Upper lobe of left lung (tissue), 6 donors: ENCODE results near the gene SETDB1. TPM values are rescaled to one million over a fixed set of nuclear protein-coding genes. Genes with fewer than 3 reads are reported as not detected.
"Not testable (repeated sequence)": the region's sequence is repeated elsewhere in the genome, so short reads cannot be mapped to it uniquely, and the experiment has no call there.

Source experiments
- ATAC-seq, 2 donors: fragments of 200-7000 bp; cut with Tn5 transposase; one replicate each; pipeline ENCODE4 v1.9.1; 2022; ENCODE audit warnings: mild to moderate bottlenecking in 2 of 2, moderate library complexity in 2 of 2; ENCODE audit not compliant: low FRiP score in 2 of 2
- DNase-seq, 2 donors: peaks; one replicate each; pipeline ENCODE4 v3.0.0-alpha.2; 2019 to 2020
- H3K27ac ChIP-seq, 4 donors: fragments of 200-600 bp; sonication (generic); one replicate each; pipeline ENCODE4 v1.5.1; 2016 to 2019
- H3K27me3 ChIP-seq, 4 donors: fragments of 200-600 bp; sonication (generic); one replicate each; pipeline ENCODE4 v1.5.1; 2017 to 2019
- H3K36me3 ChIP-seq, 4 donors: fragments of 200-600 bp; sonication (generic); one replicate each; pipeline ENCODE4 v1.5.1; 2016 to 2019
- H3K4me1 ChIP-seq, 4 donors: fragments of 200-600 bp; sonication (generic); one replicate each; pipeline ENCODE4 v1.5.1; 2018 to 2019
- H3K4me3 ChIP-seq, 4 donors: fragments of 200-600 bp; sonication (generic); one replicate each; pipeline ENCODE4 v1.5.1; 2017 to 2019; ENCODE audit warnings: mild to moderate bottlenecking in 2 of 4, moderate library complexity in 1 of 4
- H3K9me3 ChIP-seq, 4 donors: fragments of 200-600 bp; sonication (generic); one replicate each; pipeline ENCODE4 v1.5.1; 2018 to 2019
- EP300 ChIP-seq, 4 donors: sonication (generic); formaldehyde crosslinking; IDR thresholded peaks; one replicate each; pipeline ENCODE4 v1.5.1; 2017; ENCODE audit warnings: antibody characterized with exemption in 4 of 4, control low read depth in 2 of 4
- POLR2A ChIP-seq, 4 donors: fragments of 450-650 bp; IDR thresholded peaks; one replicate each; pipeline ENCODE4 v1.5.1; 2016 to 2017; ENCODE audit warnings: antibody characterized with exemption in 4 of 4, mild to moderate bottlenecking in 2 of 4
- POLR2AphosphoS5 ChIP-seq, 2 donors: sonication (generic); formaldehyde crosslinking; IDR thresholded peaks; one replicate each; pipeline ENCODE4 v1.5.1; 2017; ENCODE audit warnings: antibody characterized with exemption in 2 of 2
- WGBS, 2 donors: methylation state at CpG; one replicate each; pipeline ENCODE4 v1.1.5; 2017 to 2018; 5-methylcytosine and 5-hydroxymethylcytosine counted together
- total RNA-seq, 6 donors: library from RNA; depleted of rRNA in 4 of 6; stranded (reverse); fragments of >200 nt in 4 of 6; gene quantifications; one replicate each; pipeline versions ENCODE4 v1.1.0 to v1.2.1, GENCODE V29; 2016 to 2021
- TF ChIP-seq, protein P1 (sequence below), 6 experiments: fragments of 450-650 bp in 4 of 6; fragments of 200-600 bp in 2 of 6; sonication (generic) in 2 of 6; IDR thresholded peaks; one replicate each; pipeline ENCODE4 v1.5.1; 2016 to 2019; ENCODE audit warnings: antibody characterized with exemption in 6 of 6
- donor health status: DM: no; HTN: no; CAD: no; lungs with moderate emphysema.
- donor health status: DM: no; HTN: yes; CAD: no; lungs with severe emphysema.

The SETDB1 gene
- total RNA-seq, 6 donors from 2014 or later = 26.8 to 88.0 (median 40.3) TPM

DNA sequence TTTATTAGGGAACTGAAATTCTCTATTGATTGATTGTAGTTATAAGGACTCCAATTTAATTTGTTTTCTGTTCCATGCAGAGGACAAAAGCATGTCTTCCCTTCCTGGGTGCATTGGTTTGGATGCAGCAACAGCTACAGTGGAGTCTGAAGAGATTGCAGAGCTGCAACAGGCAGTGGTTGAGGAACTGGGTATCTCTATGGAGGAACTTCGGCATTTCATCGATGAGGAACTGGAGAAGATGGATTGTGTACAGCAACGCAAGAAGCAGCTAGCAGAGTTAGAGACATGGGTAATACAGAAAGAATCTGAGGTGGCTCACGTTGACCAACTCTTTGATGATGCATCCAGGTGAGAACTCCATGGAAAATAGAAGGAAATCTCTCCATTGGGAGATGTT is 1.5 kb downstream of the SETDB1 start:
- DNase-seq = no peak
- Histone ChIP-seq H3K36me3 (peaks cover 12 to 51% (median 33%) of the 10 kb centered on the region in 4 donors), H3K4me3 (peak overlapping the region in 1 of 4 donors; percentile 67)

DNA sequence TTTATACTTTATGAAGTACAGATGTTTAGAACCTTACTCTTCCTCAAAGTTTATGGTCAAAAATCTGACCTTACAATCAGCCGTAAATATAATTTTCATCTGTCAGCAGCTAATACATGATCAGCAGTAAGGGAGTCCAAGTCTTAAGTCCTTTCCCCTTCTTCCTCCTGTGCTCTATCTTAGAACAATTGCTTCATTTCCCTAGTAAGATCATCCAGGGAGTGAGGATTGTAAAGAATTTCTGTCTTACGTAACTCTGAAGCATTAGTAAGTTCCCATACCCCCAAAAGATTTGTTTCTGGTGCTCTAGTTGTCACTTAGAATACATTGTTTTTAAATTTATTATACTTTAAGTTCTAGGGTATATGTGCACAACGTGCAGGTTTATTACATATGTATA is 2.1 kb downstream of the SETDB1 start:
- Histone ChIP-seq H3K27ac (peak overlapping the region in 1 of 4 donors; percentile 16), H3K4me1 (peaks cover 10 to 18% (median 15%) of the 10 kb centered on the region in 4 donors), H3K4me3 (no peak overlapping the region), H3K9me3 (peaks cover 3 to 5% (median 4%) of the 10 kb centered on the region in 4 donors), H3K36me3 (peaks cover 12 to 58% (median 35%) of the 10 kb centered on the region in 4 donors), H3K27me3 (no peaks in the 10 kb centered on the region)
- DNase-seq (no peak), ATAC-seq (no peak)
- TF ChIP-seq POLR2AphosphoS5 (IDR thresholded peaks at IDR 0.05) (no peak), POLR2A (IDR thresholded peaks at IDR 0.05) (no peak), EP300 (IDR thresholded peaks at IDR 0.05) (no peak)
- TF ChIP-seq, protein P1, sequence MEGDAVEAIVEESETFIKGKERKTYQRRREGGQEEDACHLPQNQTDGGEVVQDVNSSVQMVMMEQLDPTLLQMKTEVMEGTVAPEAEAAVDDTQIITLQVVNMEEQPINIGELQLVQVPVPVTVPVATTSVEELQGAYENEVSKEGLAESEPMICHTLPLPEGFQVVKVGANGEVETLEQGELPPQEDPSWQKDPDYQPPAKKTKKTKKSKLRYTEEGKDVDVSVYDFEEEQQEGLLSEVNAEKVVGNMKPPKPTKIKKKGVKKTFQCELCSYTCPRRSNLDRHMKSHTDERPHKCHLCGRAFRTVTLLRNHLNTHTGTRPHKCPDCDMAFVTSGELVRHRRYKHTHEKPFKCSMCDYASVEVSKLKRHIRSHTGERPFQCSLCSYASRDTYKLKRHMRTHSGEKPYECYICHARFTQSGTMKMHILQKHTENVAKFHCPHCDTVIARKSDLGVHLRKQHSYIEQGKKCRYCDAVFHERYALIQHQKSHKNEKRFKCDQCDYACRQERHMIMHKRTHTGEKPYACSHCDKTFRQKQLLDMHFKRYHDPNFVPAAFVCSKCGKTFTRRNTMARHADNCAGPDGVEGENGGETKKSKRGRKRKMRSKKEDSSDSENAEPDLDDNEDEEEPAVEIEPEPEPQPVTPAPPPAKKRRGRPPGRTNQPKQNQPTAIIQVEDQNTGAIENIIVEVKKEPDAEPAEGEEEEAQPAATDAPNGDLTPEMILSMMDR (IDR thresholded peaks at IDR 0.05) = no peak
- WGBS, 2 donors = 86 to 87% methylated on average over 3 of the region's 3 CpGs

More for the DNA sequence above, 1.5 kb downstream of the SETDB1 start:
- no peak for ATAC-seq
- Histone ChIP-seq H3K27ac (no peak overlapping the region), H3K27me3 (no peaks in the 10 kb centered on the region), H3K9me3 (peaks cover 3 to 5% (median 4%) of the 10 kb centered on the region in 4 donors), H3K4me1 (peaks cover 10 to 18% (median 15%) of the 10 kb centered on the region in 4 donors)
- TF ChIP-seq POLR2AphosphoS5 (IDR thresholded peaks at IDR 0.05) = no peak
- TF ChIP-seq POLR2A (IDR thresholded peaks at IDR 0.05) = no peak
- no peak for TF ChIP-seq EP300 (IDR thresholded peaks at IDR 0.05)
- TF ChIP-seq, protein P1 (IDR thresholded peaks at IDR 0.05) = no peak
- 76 to 80% methylated on average over 4 of the region's 4 CpGs for WGBS, 2 donors

DNA sequence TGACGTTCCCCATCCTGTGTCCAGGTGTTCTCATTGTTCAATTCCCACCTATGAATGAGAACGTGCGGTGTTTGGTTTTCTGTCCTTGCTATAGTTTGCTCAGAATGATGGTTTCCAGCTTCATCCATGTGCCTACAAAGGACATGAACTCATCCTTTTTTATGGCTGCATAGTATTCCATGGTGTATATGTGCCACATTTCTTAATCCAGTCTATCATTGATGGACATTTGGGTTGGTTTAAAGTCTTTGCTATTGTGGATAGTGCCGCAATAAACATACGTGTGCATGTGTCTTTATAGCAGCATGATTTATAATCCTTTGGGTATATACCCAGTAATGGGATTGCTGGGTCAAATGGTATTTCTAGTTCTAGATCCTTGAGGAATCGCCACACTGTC is 2.6 kb downstream of the SETDB1 start:
- not testable (repeated sequence) for ATAC-seq, DNase-seq, H3K9me3 ChIP-seq, H3K4me3 ChIP-seq, H3K27ac ChIP-seq, H3K27me3 ChIP-seq
- peaks cover 12 to 60% (median 36%) of the 10 kb centered on the region in 4 donors for H3K36me3 ChIP-seq
- peaks cover 10 to 18% (median 15%) of the 10 kb centered on the region in 4 donors for H3K4me1 ChIP-seq
- 96 to 97% methylated on average over 6 of the region's 6 CpGs for WGBS, 2 donors

DNA sequence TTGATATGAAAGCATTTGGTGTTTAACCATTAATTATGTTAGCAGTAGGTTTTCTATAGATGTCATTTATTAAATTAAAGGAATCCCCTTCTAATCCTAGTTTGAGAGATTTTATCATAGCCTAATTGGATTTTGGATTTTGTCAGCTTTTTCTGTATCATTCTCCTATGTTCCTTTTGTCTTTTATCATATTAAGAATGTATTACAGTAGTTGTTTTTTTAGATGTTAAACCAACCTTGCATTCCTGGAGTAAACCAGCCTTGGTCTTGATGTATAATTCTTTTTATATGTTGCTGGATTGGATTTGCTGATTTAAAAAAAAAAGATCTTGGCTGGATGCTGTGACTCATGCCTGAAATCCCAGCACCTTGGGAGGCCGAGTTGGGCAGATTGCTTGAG is 5.6 kb downstream of the SETDB1 start:
- WGBS, 2 donors = 95 to 100% methylated on average over 1 of the region's 1 CpG
- TF ChIP-seq EP300 (IDR thresholded peaks at IDR 0.05) = no peak
- no peak for TF ChIP-seq POLR2A (IDR thresholded peaks at IDR 0.05)
- no peak for TF ChIP-seq POLR2AphosphoS5 (IDR thresholded peaks at IDR 0.05)
- TF ChIP-seq, protein P1 (IDR thresholded peaks at IDR 0.05) = no peak
- Histone ChIP-seq H3K4me1 (peaks cover 9 to 12% (median 10%) of the 10 kb centered on the region in 4 donors), H3K9me3 (peaks cover 3 to 5% (median 4%) of the 10 kb centered on the region in 4 donors), H3K36me3 (peaks cover 15 to 78% (median 46%) of the 10 kb centered on the region in 4 donors), H3K27me3 (no peaks in the 10 kb centered on the region), H3K27ac (no peak overlapping the region), H3K4me3 (no peak overlapping the region)
- no peak for DNase-seq
- no peak for ATAC-seq

DNA sequence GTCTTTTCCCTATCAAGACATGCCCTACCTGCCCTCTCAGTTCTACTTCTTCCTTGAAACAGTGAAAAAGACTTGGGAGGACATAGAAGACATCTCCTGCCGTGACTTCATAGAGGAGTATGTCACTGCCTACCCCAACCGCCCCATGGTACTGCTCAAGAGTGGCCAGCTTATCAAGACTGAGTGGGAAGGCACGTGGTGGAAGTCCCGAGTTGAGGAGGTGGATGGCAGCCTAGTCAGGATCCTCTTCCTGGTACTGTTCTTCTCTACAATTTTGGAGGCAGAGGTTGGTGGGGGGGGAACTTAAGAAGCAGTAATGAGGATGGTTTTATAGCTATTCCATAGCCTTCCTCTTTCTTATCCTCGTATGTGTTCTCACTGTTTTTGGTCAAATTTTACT is 18.7 kb downstream of the SETDB1 start:
- Histone ChIP-seq H3K36me3 (peaks cover 61 to 99% (median 95%) of the 10 kb centered on the region in 4 donors), H3K4me1 (no peaks in the 10 kb centered on the region), H3K27ac (no peak overlapping the region), H3K4me3 (no peak overlapping the region), H3K27me3 (no peaks in the 10 kb centered on the region), H3K9me3 (no peaks in the 10 kb centered on the region)
- DNase-seq (peak in 1 of 2 donors; percentile 12), ATAC-seq (no peak)
- WGBS, 2 donors = 87 to 91% methylated on average over 5 of the region's 5 CpGs
- TF ChIP-seq POLR2AphosphoS5 (IDR thresholded peaks at IDR 0.05) (no peak), EP300 (IDR thresholded peaks at IDR 0.05) (no peak), POLR2A (IDR thresholded peaks at IDR 0.05) (no peak)
- TF ChIP-seq, protein P1 (IDR thresholded peaks at IDR 0.05) = no peak
